KMS-11 (cell line): ENCODE measurements around the gene NPHS1.

Experiments used
- H2AFZ ChIP-seq: fragments of 200-600 bp; sonication (generic); 2 replicates; pipeline ENCODE4 v1.6.1; 2016; ENCODE audit warnings: antibody characterized with exemption, mixed run types, low read depth
- H3K27ac ChIP-seq: fragments of 200-600 bp; sonication (generic); 2 replicates; pipeline ENCODE4 v1.6.1; 2016; ENCODE audit warnings: mild to moderate bottlenecking, mixed run types
- H3K27me3 ChIP-seq: fragments of 200-600 bp; sonication (generic); 2 replicates; pipeline ENCODE4 v1.6.1; 2017; ENCODE audit warnings: mild to moderate bottlenecking, low read depth, mixed run types, moderate library complexity; ENCODE audit not compliant: insufficient read depth
- H3K36me3 ChIP-seq: fragments of 200-600 bp; sonication (generic); 2 replicates; pipeline ENCODE4 v1.6.1; 2017; ENCODE audit warnings: mild to moderate bottlenecking, mixed run types; ENCODE audit not compliant: insufficient read depth
- H3K4me1 ChIP-seq: fragments of 200-600 bp; sonication (generic); 2 replicates; pipeline ENCODE4 v1.6.1; 2016; ENCODE audit warnings: mild to moderate bottlenecking, low read depth, mixed run types; ENCODE audit not compliant: poor library complexity, severe bottlenecking
- H3K4me2 ChIP-seq: fragments of 200-600 bp; sonication (generic); 2 replicates; pipeline ENCODE4 v1.7.0; 2016; ENCODE audit warnings: mild to moderate bottlenecking, mixed run types
- H3K4me3 ChIP-seq: fragments of 200-600 bp; sonication (generic); IDR thresholded peaks from 2 replicates; pipeline ENCODE4 v1.6.1; 2017; ENCODE audit warnings: low read depth, low read length, mixed read lengths; ENCODE audit not compliant: insufficient read depth
- H3K79me2 ChIP-seq: fragments of 200-600 bp; sonication (generic); 2 replicates; pipeline ENCODE4 v1.6.1; 2016; ENCODE audit warnings: low read depth, mixed run types; ENCODE audit not compliant: insufficient read depth
- H3K9ac ChIP-seq: fragments of 200-600 bp; sonication (generic); 2 replicates; pipeline ENCODE4 v1.6.1; 2016; ENCODE audit warnings: mild to moderate bottlenecking, mixed run types
- H4K20me1 ChIP-seq: fragments of 200-600 bp; sonication (generic); 2 replicates; pipeline ENCODE4 v1.6.1; 2016; ENCODE audit warnings: mild to moderate bottlenecking, mixed run types; ENCODE audit not compliant: insufficient read depth
- TF ChIP-seq, protein P1 (sequence below): fragments of 200-600 bp; sonication (generic); conservative IDR thresholded peaks from 2 replicates; pipeline ENCODE4 v1.6.1; 2017; ENCODE audit warnings: low read depth, mild to moderate bottlenecking, antibody characterized with exemption, low read length, moderate library complexity, mixed read lengths

NPHS1 gene

DNA sequence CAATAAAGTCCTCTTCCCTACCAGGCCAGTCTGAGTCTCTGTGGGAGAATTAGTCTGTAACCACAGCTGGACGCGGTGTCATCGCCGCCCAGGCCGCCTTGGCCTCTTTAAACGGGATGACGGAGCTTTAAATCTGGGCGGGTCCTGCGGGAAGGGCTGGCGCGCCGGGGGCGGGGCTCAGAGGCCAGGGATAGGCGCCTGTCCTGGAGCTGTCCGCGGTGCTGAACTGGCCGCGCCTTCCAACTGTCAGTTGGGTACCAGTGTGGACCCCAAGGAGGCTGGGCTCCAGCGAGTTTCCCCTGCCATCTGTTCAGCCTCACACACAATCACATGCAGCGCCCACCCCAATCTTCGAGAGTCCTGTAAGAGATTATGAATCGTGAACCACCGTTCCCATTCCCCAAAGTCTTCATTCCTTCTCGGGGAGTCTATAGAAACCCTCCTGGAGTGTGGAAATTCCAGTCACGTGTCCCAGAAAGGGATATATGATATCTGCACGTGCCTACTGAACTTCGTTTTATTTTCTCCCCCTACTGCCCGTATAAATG lies 27.5 kb upstream of the NPHS1 start:
- Histone ChIP-seq H3K4me2 (no peak overlapping the region), H3K4me1 (peaks cover 9% of the 10 kb centered on the region), H3K9ac (no peak overlapping the region), H3K27ac (no peak overlapping the region), H3K36me3 (no peaks in the 10 kb centered on the region), H4K20me1 (no peaks in the 10 kb centered on the region), H3K4me3 (no peak overlapping the region), H3K79me2 (no peaks in the 10 kb centered on the region), H3K27me3 (peaks cover 56% of the 10 kb centered on the region), H2AFZ (no peak overlapping the region)
- TF ChIP-seq, protein P1, sequence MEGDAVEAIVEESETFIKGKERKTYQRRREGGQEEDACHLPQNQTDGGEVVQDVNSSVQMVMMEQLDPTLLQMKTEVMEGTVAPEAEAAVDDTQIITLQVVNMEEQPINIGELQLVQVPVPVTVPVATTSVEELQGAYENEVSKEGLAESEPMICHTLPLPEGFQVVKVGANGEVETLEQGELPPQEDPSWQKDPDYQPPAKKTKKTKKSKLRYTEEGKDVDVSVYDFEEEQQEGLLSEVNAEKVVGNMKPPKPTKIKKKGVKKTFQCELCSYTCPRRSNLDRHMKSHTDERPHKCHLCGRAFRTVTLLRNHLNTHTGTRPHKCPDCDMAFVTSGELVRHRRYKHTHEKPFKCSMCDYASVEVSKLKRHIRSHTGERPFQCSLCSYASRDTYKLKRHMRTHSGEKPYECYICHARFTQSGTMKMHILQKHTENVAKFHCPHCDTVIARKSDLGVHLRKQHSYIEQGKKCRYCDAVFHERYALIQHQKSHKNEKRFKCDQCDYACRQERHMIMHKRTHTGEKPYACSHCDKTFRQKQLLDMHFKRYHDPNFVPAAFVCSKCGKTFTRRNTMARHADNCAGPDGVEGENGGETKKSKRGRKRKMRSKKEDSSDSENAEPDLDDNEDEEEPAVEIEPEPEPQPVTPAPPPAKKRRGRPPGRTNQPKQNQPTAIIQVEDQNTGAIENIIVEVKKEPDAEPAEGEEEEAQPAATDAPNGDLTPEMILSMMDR = no peak

DNA sequence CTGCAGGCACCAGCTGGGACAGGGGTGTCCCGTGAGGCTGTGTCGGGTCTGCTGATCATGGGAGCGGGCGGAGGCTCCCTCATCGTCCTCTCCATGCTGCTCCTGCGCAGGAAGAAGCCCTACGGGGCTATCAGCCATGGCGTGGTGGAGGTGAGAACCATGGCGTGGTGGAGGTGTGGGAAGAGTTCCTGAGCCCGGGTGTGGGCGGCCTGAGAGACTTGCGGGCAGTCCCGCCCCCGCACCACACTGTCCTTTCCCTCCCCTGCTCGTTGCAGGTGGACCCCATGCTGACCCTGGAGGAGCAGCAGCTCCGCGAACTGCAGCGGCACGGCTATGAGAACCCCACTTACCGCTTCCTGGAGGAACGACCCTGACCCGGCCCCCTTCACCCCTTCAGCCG lies 26.8 kb upstream of the NPHS1 start:
- Histone ChIP-seq H3K4me2 (no peak overlapping the region), H3K9ac (no peak overlapping the region), H4K20me1 (no peaks in the 10 kb centered on the region), H3K36me3 (no peaks in the 10 kb centered on the region), H3K27ac (no peak overlapping the region), H3K4me1 (peaks cover 9% of the 10 kb centered on the region), H3K79me2 (no peaks in the 10 kb centered on the region), H2AFZ (no peak overlapping the region), H3K4me3 (no peak overlapping the region), H3K27me3 (peaks cover 62% of the 10 kb centered on the region)
- TF ChIP-seq, protein P1 = no peak

DNA sequence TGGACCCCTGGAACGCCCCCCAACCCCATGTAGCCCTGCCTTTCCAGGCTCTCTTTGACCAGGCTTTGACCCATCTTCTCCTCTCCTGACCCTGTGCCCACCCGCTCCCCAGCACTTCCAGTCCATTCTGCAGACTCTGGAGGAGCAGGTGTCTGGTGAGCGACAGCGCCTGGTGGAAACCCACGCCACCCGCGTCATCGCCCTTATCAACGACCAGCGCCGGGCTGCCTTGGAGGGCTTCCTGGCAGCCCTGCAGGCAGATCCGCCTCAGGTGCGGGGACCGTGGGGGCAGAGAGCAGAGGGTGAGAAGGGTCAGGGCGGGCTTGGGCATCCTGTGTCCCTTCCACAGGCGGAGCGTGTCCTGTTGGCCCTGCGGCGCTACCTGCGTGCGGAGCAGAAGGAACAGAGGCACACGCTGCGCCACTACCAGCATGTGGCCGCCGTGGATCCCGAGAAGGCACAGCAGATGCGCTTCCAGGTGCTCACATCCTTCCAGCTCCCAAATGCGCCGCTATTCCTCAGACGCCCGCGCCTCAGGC lies 22.2 kb upstream of the NPHS1 start:
- H3K27ac ChIP-seq = no peak overlapping the region
- TF ChIP-seq, protein P1 = no peak
- H3K4me2 ChIP-seq = no peak overlapping the region
- H3K4me1 ChIP-seq = peaks cover under 1% of the 10 kb centered on the region
- H3K36me3 ChIP-seq = no peaks in the 10 kb centered on the region
- peaks cover 60% of the 10 kb centered on the region for H3K27me3 ChIP-seq
- H3K79me2 ChIP-seq = no peaks in the 10 kb centered on the region
- H4K20me1 ChIP-seq = no peaks in the 10 kb centered on the region
- no peak overlapping the region for H2AFZ ChIP-seq
- no peak overlapping the region for H3K4me3 ChIP-seq
- no peak overlapping the region for H3K9ac ChIP-seq

DNA sequence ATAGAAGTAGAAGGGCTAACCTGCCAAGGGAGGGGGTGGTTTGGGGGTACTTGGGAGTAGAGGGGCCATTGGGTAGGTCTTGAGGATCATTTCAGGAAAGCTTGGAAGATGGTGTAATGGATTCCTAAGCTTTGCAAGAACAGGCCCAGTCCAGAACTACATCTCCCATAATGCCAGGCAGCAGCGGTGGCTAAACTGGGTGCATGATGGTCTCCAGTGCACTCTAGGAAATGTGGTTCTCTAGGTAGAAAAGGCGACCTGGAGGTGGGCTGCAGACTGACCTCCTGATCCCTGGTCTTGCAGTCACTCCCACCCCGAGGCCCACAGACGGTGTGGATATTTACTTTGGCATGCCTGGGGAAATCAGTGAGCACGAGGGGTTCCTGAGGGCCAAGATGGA lies 19.9 kb upstream of the NPHS1 start:
- Histone ChIP-seq H2AFZ (no peak overlapping the region), H3K4me1 (peaks cover 5% of the 10 kb centered on the region), H3K36me3 (no peaks in the 10 kb centered on the region), H3K27ac (no peak overlapping the region), H3K9ac (no peak overlapping the region), H3K27me3 (peaks cover 60% of the 10 kb centered on the region), H3K79me2 (no peaks in the 10 kb centered on the region), H4K20me1 (no peaks in the 10 kb centered on the region), H3K4me3 (no peak overlapping the region), H3K4me2 (no peak overlapping the region)
- TF ChIP-seq, protein P1 = no peak
